Measurements from ENCODE around the gene ETV4. TPM values are rescaled to one million over a fixed set of nuclear protein-coding genes. Genes with fewer than 3 reads are reported as not detected.

ETV4 gene
- total RNA-seq, 1 donor from 2014 or later = 11.0 TPM

DNA sequence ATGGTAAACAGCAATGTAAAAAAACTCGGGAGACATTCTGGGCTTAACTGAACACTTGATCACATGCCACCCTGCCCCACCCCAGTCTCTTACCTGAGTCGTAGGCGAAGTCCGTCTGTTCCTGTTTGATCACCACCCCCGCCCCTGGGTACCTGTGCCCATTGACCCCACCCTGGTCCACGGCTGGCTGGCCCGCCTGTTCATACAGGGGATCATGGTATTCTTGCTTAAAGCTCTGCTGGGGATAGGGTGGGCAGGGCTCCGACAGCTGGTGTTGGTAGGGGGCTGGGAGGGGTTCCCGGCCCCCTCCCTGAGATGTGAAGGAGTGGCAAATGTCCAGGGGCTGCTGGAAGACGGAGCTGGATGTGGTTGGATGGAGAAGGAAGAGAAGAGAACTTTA lies 13.6 kb downstream of the ETV4 start:
- Mint-ChIP-seq H3K4me3 (ENCODE audit: low read depth) (no peak overlapping the region), H3K27ac (no peak overlapping the region), H3K36me3 (ENCODE audit: low read depth) (peaks cover 4% of the 10 kb centered on the region), H3K27me3 (ENCODE audit: low read depth) (no peaks in the 10 kb centered on the region), H3K9me3 (no peaks in the 10 kb centered on the region), H3K4me1 (ENCODE audit: low read depth) (peaks cover 4% of the 10 kb centered on the region)
- no peak for DNase-seq (ENCODE audit: low spot score)
- intact Hi-C loops (cut with micrococcal nuclease) = no loop called here

DNA sequence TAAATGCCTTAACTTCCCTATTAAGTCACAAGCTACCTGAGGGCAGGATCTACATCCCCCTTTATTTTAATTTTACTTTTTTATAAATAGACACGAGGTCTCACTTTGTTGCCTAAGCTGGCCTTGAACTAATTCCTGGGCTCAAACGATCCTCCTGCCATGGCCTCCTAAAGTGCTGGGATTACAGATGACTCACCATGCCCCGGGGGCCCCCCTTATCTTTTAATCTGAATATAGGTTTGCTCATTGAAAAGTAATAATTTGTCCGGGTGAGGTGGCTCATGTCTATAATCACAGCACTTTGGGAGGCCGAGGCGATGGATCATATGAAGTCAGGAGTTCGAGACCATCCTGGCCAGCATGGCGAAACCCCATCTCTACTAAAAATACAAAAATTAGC lies 14.2 kb downstream of the ETV4 start:
- intact Hi-C loops (cut with micrococcal nuclease) = no loop called here
- H3K4me1 Mint-ChIP-seq (ENCODE audit: low read depth) = peaks cover 4% of the 10 kb centered on the region
- H3K27ac Mint-ChIP-seq = no peak overlapping the region
- H3K36me3 Mint-ChIP-seq (ENCODE audit: low read depth) = peaks cover 6% of the 10 kb centered on the region
- no peaks in the 10 kb centered on the region for H3K9me3 Mint-ChIP-seq
- no peaks in the 10 kb centered on the region for H3K27me3 Mint-ChIP-seq (ENCODE audit: low read depth)
- H3K4me3 Mint-ChIP-seq (ENCODE audit: low read depth) = no peak overlapping the region
- DNase-seq (ENCODE audit: low spot score) = no peak

DNA sequence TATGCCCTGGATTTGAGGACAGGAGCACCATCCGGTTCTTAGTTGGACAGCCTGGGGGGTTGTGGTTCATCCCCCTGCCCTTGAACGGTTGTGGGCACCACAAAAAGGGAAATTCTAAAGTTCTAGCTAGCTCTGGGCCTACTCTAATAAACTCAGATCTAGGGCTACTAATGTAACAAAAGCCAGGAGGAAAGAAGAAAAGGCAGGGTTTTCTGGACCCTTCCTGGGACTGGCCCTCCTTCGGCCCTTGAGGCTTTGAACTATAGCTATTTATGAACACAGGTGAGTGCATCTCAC lies 15.1 kb downstream of the ETV4 start:
- Mint-ChIP-seq H3K36me3 (ENCODE audit: low read depth) (peaks cover 7% of the 10 kb centered on the region), H3K4me1 (ENCODE audit: low read depth) (peaks cover under 1% of the 10 kb centered on the region), H3K4me3 (ENCODE audit: low read depth) (no peak overlapping the region), H3K27me3 (ENCODE audit: low read depth) (no peaks in the 10 kb centered on the region), H3K9me3 (no peaks in the 10 kb centered on the region), H3K27ac (no peak overlapping the region)
- intact Hi-C loops (cut with micrococcal nuclease) = no loop called here
- no peak for DNase-seq (ENCODE audit: low spot score)

DNA sequence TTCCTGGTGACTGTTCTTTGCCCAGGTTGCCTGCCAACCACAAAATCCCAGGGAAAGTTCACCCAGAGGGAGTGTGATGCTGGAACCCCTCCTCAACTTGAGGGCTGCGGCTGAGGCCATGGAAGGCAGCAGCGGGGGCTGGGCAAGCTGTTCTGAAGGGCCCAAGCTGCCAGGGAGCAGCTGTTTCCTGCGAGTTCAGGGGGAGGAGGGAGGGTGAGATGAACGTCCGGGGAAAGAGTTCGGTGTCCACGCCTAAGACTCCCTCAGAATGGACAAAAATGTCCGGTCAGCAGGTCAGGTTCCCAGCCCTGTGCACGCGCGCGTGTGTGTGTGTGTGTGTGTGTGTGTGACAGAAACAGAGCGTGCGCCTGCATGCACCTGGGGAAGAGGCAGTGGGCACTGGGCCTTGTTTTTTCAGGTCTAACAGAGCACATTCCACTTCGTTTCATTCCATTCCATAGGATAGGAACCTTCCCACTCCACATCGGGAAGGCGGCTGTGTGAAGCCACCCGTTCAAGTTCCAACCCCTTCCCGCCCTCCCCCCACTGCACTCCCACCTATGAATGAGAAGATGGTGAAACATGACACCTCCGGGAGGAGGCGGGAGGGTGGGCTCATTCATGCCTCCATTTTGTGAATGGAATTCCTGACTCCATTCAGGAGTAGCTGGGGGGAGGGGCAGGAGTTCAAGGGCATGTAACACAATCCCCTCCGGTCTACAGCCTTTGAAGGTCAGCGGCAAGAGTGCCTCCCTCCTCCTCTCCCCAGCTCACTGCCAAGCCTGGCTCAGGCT lies 15.7 kb downstream of the ETV4 start:
- Mint-ChIP-seq H3K4me1 (ENCODE audit: low read depth) (no peaks in the 10 kb centered on the region), H3K36me3 (ENCODE audit: low read depth) (peaks cover 7% of the 10 kb centered on the region), H3K27ac (no peak overlapping the region), H3K9me3 (no peaks in the 10 kb centered on the region), H3K4me3 (ENCODE audit: low read depth) (no peak overlapping the region), H3K27me3 (ENCODE audit: low read depth) (no peaks in the 10 kb centered on the region)
- intact Hi-C loops (cut with micrococcal nuclease) = no loop called here
- no peak for DNase-seq (ENCODE audit: low spot score)

DNA sequence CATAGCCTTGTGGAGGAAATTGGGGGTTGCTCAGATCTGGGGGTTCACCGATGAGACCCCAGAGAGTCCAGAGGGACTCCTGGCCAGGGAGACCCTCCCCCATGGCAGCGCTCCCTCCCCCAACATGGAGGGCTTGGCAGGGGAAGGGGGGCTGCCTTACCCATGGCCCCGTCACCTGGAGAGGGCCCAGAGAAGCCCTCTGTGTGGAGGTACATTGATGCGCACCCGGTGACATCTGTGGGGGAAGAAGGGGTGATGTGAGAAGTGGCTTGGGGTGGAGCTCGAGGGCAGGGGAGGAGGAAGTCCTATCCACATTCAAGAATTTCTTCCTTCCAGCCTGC lies 16.2 kb downstream of the ETV4 start:
- Mint-ChIP-seq H3K4me3 (ENCODE audit: low read depth) (no peak overlapping the region), H3K9me3 (no peaks in the 10 kb centered on the region), H3K27ac (no peak overlapping the region), H3K36me3 (ENCODE audit: low read depth) (peaks cover 12% of the 10 kb centered on the region), H3K27me3 (ENCODE audit: low read depth) (no peaks in the 10 kb centered on the region), H3K4me1 (ENCODE audit: low read depth) (no peaks in the 10 kb centered on the region)
- intact Hi-C loops (cut with micrococcal nuclease) = no loop called here
- DNase-seq (ENCODE audit: low spot score) = no peak

DNA sequence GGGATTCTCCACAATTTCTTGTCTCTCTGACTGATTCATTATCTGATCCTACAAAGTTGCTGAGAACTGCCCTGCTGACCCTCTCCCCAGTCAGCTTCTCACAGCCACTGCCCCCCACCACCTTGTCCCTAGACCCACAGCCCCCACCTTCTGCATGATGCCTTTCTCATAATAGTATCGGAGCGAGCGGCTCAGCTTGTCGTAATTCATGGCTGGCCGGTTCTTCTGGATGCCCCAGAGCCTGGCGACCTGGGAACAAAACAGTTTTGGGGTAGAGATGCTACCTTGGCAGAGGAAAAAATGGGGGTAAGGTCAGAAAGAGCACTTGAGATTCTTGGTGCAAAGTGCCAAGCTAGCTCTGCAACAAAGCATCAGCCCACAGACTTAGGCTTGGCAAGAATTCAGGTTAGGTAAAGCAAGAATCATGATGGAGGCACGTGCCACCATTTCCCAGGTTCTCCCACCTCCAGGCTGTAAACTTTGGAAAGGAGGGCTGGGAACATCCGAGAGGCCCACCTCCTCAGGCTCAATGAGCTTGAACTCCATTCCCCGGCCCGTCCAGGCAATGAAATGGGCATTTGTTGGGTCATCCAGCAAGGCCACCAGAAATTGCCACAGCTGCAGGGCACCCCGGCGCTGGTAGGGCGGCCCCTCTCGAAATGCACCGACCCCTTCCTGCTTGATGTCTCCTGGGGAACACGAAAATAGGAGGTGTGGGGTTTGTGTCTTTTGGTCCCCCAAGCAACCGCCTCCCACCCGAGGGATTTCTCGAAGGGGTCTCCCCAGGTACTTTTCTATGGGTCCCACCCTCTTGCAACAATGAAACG lies 16.9 kb downstream of the ETV4 start:
- no peaks in the 10 kb centered on the region for H3K27me3 Mint-ChIP-seq (ENCODE audit: low read depth)
- no peak for DNase-seq (ENCODE audit: low spot score)
- no peaks in the 10 kb centered on the region for H3K9me3 Mint-ChIP-seq
- intact Hi-C loops (cut with micrococcal nuclease) = no loop called here
- no peak overlapping the region for H3K27ac Mint-ChIP-seq
- H3K36me3 Mint-ChIP-seq (ENCODE audit: low read depth) = peaks cover 18% of the 10 kb centered on the region
- no peaks in the 10 kb centered on the region for H3K4me1 Mint-ChIP-seq (ENCODE audit: low read depth)
- H3K4me3 Mint-ChIP-seq (ENCODE audit: low read depth) = no peak overlapping the region

DNA sequence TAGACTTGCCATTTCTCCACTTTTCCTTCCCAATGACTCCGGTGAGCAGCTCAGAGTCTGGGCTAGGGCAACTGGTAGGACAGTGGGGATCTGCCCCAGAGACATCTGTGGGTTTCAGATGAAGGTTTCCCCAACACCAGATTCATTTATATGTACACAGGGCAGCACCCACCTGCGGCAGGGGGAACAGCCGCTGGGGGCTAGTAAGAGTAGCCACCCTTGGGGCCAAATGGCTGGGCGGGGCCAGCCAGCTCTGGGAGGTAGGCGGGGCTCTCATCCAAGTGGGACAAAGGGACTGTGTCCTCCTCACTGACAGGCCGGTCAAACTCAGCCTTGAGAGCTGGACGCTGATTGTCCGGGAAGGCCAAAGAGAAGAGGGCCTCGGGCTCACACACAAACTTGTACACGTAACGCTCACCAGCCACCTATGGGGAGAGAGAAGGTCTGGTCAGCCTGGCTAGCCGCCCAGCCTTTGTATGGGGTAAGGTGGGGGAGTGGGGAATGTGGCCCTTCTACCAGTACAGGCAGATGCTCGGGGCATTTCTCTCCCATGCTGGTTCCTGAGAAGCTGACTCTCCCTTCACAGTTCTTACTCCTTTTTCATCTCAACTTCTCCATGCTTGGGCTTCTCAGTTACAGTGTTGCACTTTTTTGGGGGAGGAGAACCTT lies 17.7 kb downstream of the ETV4 start:
- DNase-seq (ENCODE audit: low spot score) = no peak
- intact Hi-C loops (cut with micrococcal nuclease) = no loop called here
- Mint-ChIP-seq H3K4me1 (ENCODE audit: low read depth) (no peaks in the 10 kb centered on the region), H3K4me3 (ENCODE audit: low read depth) (no peak overlapping the region), H3K36me3 (ENCODE audit: low read depth) (peaks cover 24% of the 10 kb centered on the region), H3K27ac (no peak overlapping the region), H3K9me3 (no peaks in the 10 kb centered on the region), H3K27me3 (ENCODE audit: low read depth) (no peaks in the 10 kb centered on the region)

DNA sequence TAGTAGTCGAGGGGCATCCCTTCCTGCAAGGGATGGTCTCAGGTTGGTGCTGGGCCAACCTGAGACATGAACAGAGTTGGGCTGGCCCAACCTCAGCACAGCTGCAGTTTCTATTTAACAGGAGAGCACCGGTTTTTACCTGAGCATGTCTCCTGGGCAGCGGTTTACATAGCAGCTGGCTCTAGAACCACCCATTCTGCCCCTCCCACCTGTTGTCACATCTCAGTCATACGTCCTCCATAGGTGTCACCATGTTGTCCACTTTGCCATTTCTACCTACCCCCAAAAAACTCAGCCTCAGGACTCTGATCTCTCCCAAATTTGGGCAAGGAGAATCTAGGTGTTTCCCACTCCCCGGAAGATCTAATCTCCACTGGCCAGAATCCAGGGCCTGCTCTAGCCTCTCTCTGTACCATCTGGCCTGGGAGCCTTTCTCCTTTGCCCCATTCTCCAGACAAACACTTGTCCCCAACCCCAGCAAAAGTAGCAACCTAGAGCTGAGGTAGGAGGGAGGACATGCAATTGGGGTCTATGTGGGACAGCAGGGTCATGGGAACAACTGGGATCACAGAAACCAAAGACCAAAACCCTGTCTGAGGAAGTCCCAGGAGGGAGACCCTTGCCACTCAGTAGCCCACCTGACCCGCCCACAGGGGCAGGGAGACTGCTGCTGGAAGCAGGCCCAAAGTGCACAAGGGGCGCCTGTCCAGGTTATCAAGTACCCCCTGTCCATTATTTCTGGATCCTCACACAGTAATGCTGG lies 19.1 kb downstream of the ETV4 start:
- Mint-ChIP-seq H3K4me3 (ENCODE audit: low read depth) (no peak overlapping the region), H3K36me3 (ENCODE audit: low read depth) (peaks cover 35% of the 10 kb centered on the region), H3K9me3 (no peaks in the 10 kb centered on the region), H3K27ac (no peak overlapping the region), H3K27me3 (ENCODE audit: low read depth) (no peaks in the 10 kb centered on the region), H3K4me1 (ENCODE audit: low read depth) (no peaks in the 10 kb centered on the region)
- no peak for DNase-seq (ENCODE audit: low spot score)
- intact Hi-C loops (cut with micrococcal nuclease) = no loop called here

DNA sequence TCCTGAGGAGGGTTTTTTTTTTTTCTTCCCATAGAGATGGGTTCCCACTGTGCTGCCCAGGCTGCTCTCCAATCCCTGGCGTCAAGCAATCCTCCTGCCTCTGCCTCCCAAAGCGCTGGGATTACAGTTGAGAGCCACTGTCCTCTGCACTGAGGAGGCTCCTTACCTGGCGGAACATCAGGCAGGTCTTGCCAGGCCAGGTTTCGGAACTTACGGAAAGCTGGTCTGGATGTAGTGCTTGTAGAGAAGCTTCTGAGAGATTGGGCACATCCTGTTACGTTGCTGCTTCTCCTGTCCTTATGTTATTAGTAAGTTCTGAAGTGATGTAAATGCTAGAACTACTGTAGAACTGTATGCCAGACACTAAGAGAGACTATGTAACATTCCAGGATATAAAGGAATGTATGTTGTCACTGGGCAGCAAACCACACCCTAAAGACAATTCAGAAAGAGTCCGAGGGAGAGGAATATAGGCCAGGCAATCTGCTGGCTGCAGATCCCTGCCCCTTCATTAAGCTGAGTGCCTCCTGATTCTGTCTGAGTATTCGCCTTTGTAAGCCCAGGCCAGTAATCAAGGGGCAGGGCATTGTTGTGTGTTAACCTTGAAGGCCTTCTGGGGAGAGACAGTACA lies 21.1 kb downstream of the ETV4 start:
- intact Hi-C loops (cut with micrococcal nuclease) = no loop called here
- Mint-ChIP-seq H3K36me3 (ENCODE audit: low read depth) (peaks cover 53% of the 10 kb centered on the region), H3K27ac (no peak overlapping the region), H3K4me1 (ENCODE audit: low read depth) (no peaks in the 10 kb centered on the region), H3K9me3 (no peaks in the 10 kb centered on the region), H3K4me3 (ENCODE audit: low read depth) (no peak overlapping the region), H3K27me3 (ENCODE audit: low read depth) (no peaks in the 10 kb centered on the region)
- DNase-seq (ENCODE audit: low spot score) = no peak

DNA sequence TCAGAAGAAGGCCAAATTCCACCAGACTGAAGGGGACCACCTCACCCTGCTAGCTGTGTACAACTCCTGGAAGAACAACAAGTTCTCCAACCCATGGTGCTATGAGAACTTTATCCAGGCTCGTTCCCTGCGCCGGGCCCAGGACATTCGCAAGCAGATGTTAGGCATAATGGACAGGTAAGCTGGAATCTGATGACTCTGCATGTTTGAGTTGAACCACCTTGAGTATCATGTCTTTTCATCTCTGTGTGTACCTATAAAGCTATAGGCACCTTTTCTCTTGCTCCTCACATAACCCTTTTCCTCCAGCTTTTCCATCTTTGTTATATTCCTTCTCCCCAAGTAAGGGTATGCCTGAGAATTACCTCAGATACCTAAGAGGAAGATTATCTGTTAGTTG lies 24.8 kb downstream of the ETV4 start:
- intact Hi-C loops (cut with micrococcal nuclease) = no loop called here
- Mint-ChIP-seq H3K4me1 (ENCODE audit: low read depth) (peaks cover 8% of the 10 kb centered on the region), H3K27ac (no peak overlapping the region), H3K4me3 (ENCODE audit: low read depth) (no peak overlapping the region), H3K27me3 (ENCODE audit: low read depth) (no peaks in the 10 kb centered on the region), H3K9me3 (no peaks in the 10 kb centered on the region), H3K36me3 (ENCODE audit: low read depth) (peaks cover 76% of the 10 kb centered on the region)
- no peak for DNase-seq (ENCODE audit: low spot score)

DNA sequence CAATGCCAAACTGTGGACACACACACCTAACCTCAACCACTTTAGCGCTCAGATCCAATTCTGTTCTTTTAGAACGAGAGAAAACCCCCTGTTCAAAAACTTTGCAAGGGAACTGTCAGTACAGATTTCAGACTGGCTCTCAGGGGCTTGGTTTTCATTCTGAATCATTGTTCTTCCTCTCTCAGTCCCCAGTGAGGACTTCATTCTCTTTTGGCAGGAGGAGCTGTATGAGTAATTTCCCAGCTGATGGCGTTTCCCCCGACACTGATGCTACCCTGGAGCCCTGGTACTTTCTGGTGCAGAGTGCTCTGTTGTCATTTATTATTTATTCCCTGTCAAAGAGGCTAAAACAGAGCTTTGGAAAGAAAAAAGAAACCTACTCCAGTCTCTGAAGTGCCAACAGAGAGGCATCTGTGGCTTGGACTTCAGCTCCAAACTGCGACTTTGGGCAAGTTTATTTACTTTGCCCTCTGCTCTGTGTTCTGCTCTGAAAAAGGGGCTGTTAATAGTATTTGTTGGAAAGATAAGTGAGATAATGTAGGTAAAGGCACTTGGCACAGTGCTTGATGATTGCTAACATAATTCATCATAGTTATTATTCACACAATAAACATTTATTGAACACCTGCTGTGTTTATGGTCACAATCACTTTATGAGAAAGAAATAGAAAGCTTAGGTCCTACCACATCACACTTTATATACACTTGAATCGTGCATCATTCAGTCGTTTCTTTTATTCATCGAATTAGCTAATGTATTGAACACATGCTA lies 28.3 kb downstream of the ETV4 start:
- intact Hi-C loops (cut with micrococcal nuclease) = no loop called here
- H3K27ac Mint-ChIP-seq = no peak overlapping the region

DNA sequence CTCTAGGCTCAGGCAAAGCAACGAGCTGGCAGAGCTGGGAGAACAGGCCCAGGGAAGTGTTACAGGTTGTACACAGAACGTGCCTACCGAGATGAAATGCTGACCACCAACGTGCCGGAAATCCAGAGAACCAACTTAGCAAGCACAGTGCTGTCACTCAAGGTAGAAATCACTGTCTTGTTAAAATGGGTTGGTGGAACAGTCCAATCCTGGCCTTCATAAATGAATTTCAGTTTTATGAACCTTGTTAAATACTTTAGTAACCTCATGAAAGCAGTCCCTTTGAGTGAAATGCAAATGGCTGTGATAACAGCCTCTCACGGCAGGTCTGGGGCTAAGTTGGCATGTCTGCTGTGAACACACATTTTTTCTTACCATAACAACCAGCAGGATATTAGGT lies 29.0 kb downstream of the ETV4 start:
- Mint-ChIP-seq H3K4me3 (ENCODE audit: low read depth) (no peak overlapping the region), H3K4me1 (ENCODE audit: low read depth) (peaks cover 8% of the 10 kb centered on the region), H3K36me3 (ENCODE audit: low read depth) (peaks cover 74% of the 10 kb centered on the region), H3K9me3 (no peaks in the 10 kb centered on the region), H3K27ac (no peak overlapping the region), H3K27me3 (ENCODE audit: low read depth) (no peaks in the 10 kb centered on the region)
- intact Hi-C loops (cut with micrococcal nuclease) = no loop called here
- DNase-seq (ENCODE audit: low spot score) = no peak

More for the DNA sequence above, 28.3 kb downstream of the ETV4 start:
- DNase-seq (ENCODE audit: low spot score) = no peak
- H3K27me3 Mint-ChIP-seq (ENCODE audit: low read depth) = no peaks in the 10 kb centered on the region
- H3K4me3 Mint-ChIP-seq (ENCODE audit: low read depth) = no peak overlapping the region
- no peaks in the 10 kb centered on the region for H3K9me3 Mint-ChIP-seq
- peaks cover 71% of the 10 kb centered on the region for H3K36me3 Mint-ChIP-seq (ENCODE audit: low read depth)
- H3K4me1 Mint-ChIP-seq (ENCODE audit: low read depth) = peaks cover 8% of the 10 kb centered on the region
